ENCODE data around the gene ELF1.

DNA sequence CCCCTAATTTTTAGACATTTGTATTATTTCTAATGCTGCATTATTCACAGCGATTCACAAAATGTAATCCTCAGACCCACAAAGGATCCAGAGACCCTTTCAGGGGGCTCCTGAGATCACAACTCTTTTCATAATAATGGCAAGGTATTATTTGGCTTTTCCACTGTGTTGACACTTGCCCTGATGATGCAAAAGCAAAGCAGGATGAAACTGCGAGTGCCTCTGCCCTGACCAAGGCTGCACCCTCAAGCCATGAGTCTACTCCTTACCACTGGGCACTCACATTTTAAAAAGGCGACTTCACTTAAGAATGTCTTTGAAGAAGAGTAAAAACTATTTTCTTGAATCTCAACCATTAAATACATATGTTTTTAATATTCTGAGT lies 11.4 kb downstream of the ELF1 start:
- TF ChIP-seq POLR2A (IDR thresholded peaks at IDR 0.05; ENCODE audit: low read depth, low read length): no peak
- no peak for TF ChIP-seq POLR2AphosphoS5 (IDR thresholded peaks at IDR 0.05; ENCODE audit: low read depth, low read length)
- no peak for TF ChIP-seq SPI1 (IDR thresholded peaks at IDR 0.05; ENCODE audit: low read depth, low read length)
- no peak for TF ChIP-seq TAF1 (IDR thresholded peaks at IDR 0.05; ENCODE audit: low read depth, low read length)
- no peak for TF ChIP-seq POU2F2 (IDR thresholded peaks at IDR 0.05; ENCODE audit: low read depth, low read length)
- TF ChIP-seq PAX5 (IDR thresholded peaks at IDR 0.05; ENCODE audit: insufficient read depth, low read length, severe bottlenecking): no peak
